Panc1 (cell line): ENCODE results near the gene PAK6. TPM values are rescaled to one million over a fixed set of nuclear protein-coding genes. Genes with fewer than 3 reads are reported as not detected.
A peak's percentile ranks its signal among the peaks of the same experiment; 100 is the strongest.

Source experiments
- ATAC-seq: fragments of 200-7000 bp; cut with Tn5 transposase; 2 replicates; pipeline ENCODE4 v1.9.1; 2020; ENCODE audit warnings: mild to moderate bottlenecking, moderate library complexity
- BruUV-seq: library from RNA; stranded (reverse); fragments of 400-500 nt; replicated peaks from 2 replicates; lab custom pipeline; 2021; lab: Mats Ljungman, UMichigan
- CTCF ChIA-PET: fragments of 300-600 bp; sonication (Branson Sonifier 250); formaldehyde crosslinking; loops from one replicate; lab custom pipeline; 2022; ENCODE audit warnings: antibody characterized with exemption; lab: Charles Lee
- POLR2A ChIA-PET: fragments of 300-600 bp; sonication (Branson Sonifier 250); formaldehyde crosslinking; loops from one replicate; lab custom pipeline; 2022; ENCODE audit warnings: antibody characterized with exemption; lab: Charles Lee
- DNase-seq: peaks from one replicate; pipeline ENCODE4 v3.0.0-alpha.2; 2010; ENCODE audit warnings: low read depth, low spot score
- H3K27ac ChIP-seq: 2 replicates; pipeline ENCODE4 v1.5.1; 2011; ENCODE audit warnings: mild to moderate bottlenecking, low read length, inconsistent platforms
- H3K27me3 ChIP-seq: fragments of 200-500 bp; sonication (Bioruptor generic); 2 replicates; pipeline ENCODE4 v1.6.0; 2014; ENCODE audit warnings: low read length, inconsistent platforms; ENCODE audit not compliant: control insufficient read depth, insufficient read depth
- H3K36me3 ChIP-seq: fragments of 200-500 bp; sonication (Bioruptor generic); 2 replicates; pipeline ENCODE4 v1.5.1; 2014; ENCODE audit warnings: inconsistent platforms, mild to moderate bottlenecking, low read length, moderate library complexity; ENCODE audit not compliant: control insufficient read depth, insufficient read depth
- H3K4me1 ChIP-seq: 2 replicates; pipeline ENCODE4 v1.5.1; 2011; ENCODE audit warnings: inconsistent platforms, mild to moderate bottlenecking, low read length, moderate library complexity; ENCODE audit not compliant: control insufficient read depth, insufficient read depth
- H3K4me3 ChIP-seq, 2 experiments: 2 replicates each; pipeline ENCODE4 v1.5.1; 2011 to 2012; ENCODE audit warnings: low read depth in 2 of 2, low read length in 2 of 2, mild to moderate bottlenecking in 2 of 2, inconsistent platforms in 1 of 2, moderate library complexity in 1 of 2
- H3K9me3 ChIP-seq: fragments of 200-500 bp; sonication (Bioruptor generic); 2 replicates; pipeline ENCODE4 v1.5.1; 2014; ENCODE audit warnings: low read depth, mild to moderate bottlenecking, inconsistent platforms, low read length, moderate library complexity; ENCODE audit not compliant: control insufficient read depth, insufficient read depth
- POLR2AphosphoS5 ChIP-seq: IDR thresholded peaks from 2 replicates; pipeline ENCODE4 v1.6.1; 2012; ENCODE audit warnings: mild to moderate bottlenecking, low read depth, low read length, moderate library complexity
- REST ChIP-seq, 2 experiments: IDR thresholded peaks; 2 replicates each; pipeline ENCODE4 v1.6.1; 2011 to 2012; ENCODE audit warnings: low read depth in 2 of 2, control low read depth in 1 of 2, low read length in 1 of 2, mild to moderate bottlenecking in 1 of 2, moderate library complexity in 1 of 2; ENCODE audit not compliant: insufficient read depth in 1 of 2
- SIN3A ChIP-seq: IDR thresholded peaks from 2 replicates; pipeline ENCODE4 v1.6.1; 2012; ENCODE audit warnings: low read depth, mild to moderate bottlenecking, low read length, moderate library complexity, borderline replicate concordance; ENCODE audit not compliant: insufficient read depth
- TCF7L2 ChIP-seq: IDR thresholded peaks from 2 replicates; pipeline ENCODE4 v1.6.1; 2011; ENCODE audit warnings: mild to moderate bottlenecking, low read depth, low read length, inconsistent platforms
- in situ Hi-C: cut with HindIII; loops from 2 replicates; pipeline ENCODE4 v1.10.0; 2016; ENCODE audit warnings: low sequenced_read_pairs, low pct_unique_long_range_greater_than_20kb
- intact Hi-C: fragments of 100-400 bp; cut with micrococcal nuclease; formaldehyde crosslinking; loops from one replicate; pipeline ENCODE4 v1.10.0; 2022; ENCODE audit not compliant: unreplicated experiment
- total RNA-seq: library from RNA; stranded (reverse); gene quantifications from one replicate; pipeline ENCODE4 v1.2.1, GENCODE V29; 2021; ENCODE audit not compliant: unreplicated experiment
- TF ChIP-seq, protein P1 (sequence below): fragments of 450-650 bp; IDR thresholded peaks from 2 replicates; pipeline ENCODE4 v1.5.1; 2017; ENCODE audit warnings: mild to moderate bottlenecking

PAK6 gene
- total RNA-seq, 1 experiment from 2014 or later: 6.3 TPM

- TF ChIP-seq, protein P1, sequence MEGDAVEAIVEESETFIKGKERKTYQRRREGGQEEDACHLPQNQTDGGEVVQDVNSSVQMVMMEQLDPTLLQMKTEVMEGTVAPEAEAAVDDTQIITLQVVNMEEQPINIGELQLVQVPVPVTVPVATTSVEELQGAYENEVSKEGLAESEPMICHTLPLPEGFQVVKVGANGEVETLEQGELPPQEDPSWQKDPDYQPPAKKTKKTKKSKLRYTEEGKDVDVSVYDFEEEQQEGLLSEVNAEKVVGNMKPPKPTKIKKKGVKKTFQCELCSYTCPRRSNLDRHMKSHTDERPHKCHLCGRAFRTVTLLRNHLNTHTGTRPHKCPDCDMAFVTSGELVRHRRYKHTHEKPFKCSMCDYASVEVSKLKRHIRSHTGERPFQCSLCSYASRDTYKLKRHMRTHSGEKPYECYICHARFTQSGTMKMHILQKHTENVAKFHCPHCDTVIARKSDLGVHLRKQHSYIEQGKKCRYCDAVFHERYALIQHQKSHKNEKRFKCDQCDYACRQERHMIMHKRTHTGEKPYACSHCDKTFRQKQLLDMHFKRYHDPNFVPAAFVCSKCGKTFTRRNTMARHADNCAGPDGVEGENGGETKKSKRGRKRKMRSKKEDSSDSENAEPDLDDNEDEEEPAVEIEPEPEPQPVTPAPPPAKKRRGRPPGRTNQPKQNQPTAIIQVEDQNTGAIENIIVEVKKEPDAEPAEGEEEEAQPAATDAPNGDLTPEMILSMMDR: no peak
- TF ChIP-seq POLR2AphosphoS5 (no peak), SIN3A (no peak), REST (IDR thresholded peaks at IDR 0.05; ENCODE audit: insufficient read depth in 1 of 2, low read depth in 2 of 2, low read length in 1 of 2) (no peak), TCF7L2 (no peak)
- ATAC-seq: no peak
- H3K36me3 ChIP-seq: no peaks in the 10 kb centered on the region
- no TSS peak for BruUV-seq
- ChIA-PET POLR2A (no interaction called here), CTCF (interaction anchor here (1.4 kb wide), 1 partner anchor 8 kb away, joined by 7 read pairs; no protein-coding TSS in a partner anchor)
- H3K4me1 ChIP-seq: peaks cover 23% of the 10 kb centered on the region
- H3K27me3 ChIP-seq: no peaks in the 10 kb centered on the region
- H3K9me3 ChIP-seq: no peaks in the 10 kb centered on the region
- in situ Hi-C loops: no loop called here
- DNase-seq: no peak
- no peak overlapping the region for H3K27ac ChIP-seq
- intact Hi-C loops: no loop called here
- no peak overlapping the region for H3K4me3 ChIP-seq
Measured at GRCh38 chr15:40265355-40265754, 26.5 kb downstream of the PAK6 start.

DNA sequence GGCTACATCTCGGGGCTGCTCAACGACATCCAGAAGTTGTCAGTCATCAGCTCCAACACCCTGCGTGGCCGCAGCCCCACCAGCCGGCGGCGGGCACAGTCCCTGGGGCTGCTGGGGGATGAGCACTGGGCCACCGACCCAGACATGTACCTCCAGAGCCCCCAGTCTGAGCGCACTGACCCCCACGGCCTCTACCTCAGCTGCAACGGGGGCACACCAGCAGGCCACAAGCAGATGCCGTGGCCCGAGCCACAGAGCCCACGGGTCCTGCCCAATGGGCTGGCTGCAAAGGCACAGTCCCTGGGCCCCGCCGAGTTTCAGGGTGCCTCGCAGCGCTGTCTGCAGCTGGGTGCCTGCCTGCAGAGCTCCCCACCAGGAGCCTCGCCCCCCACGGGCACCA lies 27.0 kb downstream of the PAK6 start:
- Histone ChIP-seq H3K36me3 (no peaks in the 10 kb centered on the region), H3K9me3 (no peaks in the 10 kb centered on the region), H3K4me3 (no peak overlapping the region), H3K27ac (no peak overlapping the region), H3K4me1 (peaks cover 23% of the 10 kb centered on the region), H3K27me3 (no peaks in the 10 kb centered on the region)
- DNase-seq (no peak), ATAC-seq (no peak)
- CTCF ChIA-PET: no interaction called here
- POLR2A ChIA-PET: no interaction called here
- no TSS peak for BruUV-seq
- TF ChIP-seq POLR2AphosphoS5: no peak
- intact Hi-C loops: no loop called here
- in situ Hi-C loops: no loop called here

DNA sequence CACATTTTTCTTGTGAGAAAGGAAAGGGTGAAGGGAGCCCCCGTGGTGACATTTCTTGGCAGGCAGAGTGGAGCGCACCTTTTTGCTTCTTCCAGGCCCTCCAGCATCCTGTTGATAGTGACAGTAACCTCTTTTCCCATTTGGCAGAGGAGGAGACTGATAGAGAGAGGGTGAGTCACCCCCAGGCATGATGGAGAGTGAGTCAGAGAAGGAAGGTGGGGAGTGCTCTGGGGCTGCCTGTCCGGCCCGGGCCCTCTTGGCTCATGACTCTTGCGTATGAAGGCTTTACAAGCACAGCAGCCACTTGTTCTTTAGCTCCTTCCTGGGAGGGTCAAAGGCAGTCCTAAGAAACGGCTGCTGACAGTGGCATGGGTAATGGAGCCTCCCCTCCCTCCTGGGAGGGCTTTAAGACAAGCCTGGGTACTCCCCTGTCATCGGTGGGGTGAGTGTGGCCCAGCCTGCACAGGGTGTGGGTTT lies 28.0 kb downstream of the PAK6 start:
- H3K27me3 ChIP-seq: no peaks in the 10 kb centered on the region
- H3K4me1 ChIP-seq: peaks cover 23% of the 10 kb centered on the region
- H3K9me3 ChIP-seq: no peaks in the 10 kb centered on the region
- in situ Hi-C loops: no loop called here
- peak overlapping the region; percentile 48 for H3K27ac ChIP-seq
- ATAC-seq (peak; percentile 81), DNase-seq (peak; percentile 22)
- H3K4me3 ChIP-seq: no peak overlapping the region
- H3K36me3 ChIP-seq: no peaks in the 10 kb centered on the region
- POLR2A ChIA-PET: no interaction called here
- CTCF ChIA-PET: no interaction called here
- intact Hi-C loops: no loop called here
- no peak for TF ChIP-seq SIN3A
- TF ChIP-seq, protein P1: no peak
- no peak for TF ChIP-seq POLR2AphosphoS5
- no peak for TF ChIP-seq TCF7L2
- no TSS peak for BruUV-seq
